Embryonic facial prominence (tissue), 1 donor: ENCODE measurements around the gene ANTXR1.

Experiments used
- DNase-seq: peaks from one replicate; pipeline ENCODE4 v3.0.0-alpha.2; 2016; ENCODE audit errors: extremely low spot score

ANTXR1 gene

DNA sequence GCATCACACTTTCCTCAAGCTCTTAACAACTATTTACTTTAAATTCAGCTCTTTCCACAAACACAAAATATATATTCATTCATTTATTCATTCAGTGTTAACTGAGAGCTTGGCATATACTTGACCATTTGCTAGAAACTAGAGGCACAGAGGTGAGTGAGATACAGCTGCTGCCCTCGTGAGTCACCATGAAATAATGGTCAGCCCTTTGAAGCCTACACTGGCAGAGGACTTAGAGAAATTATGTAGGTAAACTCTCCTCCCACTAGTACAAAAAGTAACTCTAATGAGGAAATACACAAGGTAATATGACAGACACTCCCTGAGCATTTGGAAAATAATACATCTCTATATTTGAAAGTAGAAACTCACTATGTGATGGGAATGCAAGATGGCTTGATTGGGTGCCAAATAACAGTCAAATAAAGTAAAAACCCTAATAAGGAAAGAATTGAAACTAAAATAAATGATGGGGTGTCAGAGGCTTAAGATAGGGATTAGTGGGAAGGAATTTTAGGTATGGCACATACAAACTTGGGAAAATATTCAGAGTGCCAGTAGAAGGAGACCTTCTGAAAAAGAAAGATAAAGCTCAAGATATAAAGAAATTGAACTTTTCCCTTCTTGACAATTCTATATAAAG lies 61.1 kb downstream of the ANTXR1 start:
- no peak for DNase-seq

DNA sequence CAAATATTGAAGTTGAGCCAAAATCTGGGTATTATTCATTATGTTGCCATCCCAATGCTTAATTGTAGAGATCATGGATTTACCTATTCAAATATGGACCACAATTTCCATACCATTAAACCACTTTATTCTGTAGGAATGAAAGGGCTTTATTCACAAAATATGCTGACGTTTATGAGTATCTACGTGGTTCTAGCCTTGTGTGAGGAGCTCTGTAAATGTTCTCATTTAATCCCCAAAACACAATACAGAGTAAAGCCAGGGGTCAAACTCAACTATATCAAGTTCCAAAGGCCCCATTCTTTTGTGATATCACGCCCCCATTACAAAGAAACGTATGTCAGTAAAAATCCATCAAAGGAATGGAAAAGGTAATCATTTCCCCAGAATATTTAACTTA lies 61.9 kb downstream of the ANTXR1 start:
- DNase-seq = no peak

DNA sequence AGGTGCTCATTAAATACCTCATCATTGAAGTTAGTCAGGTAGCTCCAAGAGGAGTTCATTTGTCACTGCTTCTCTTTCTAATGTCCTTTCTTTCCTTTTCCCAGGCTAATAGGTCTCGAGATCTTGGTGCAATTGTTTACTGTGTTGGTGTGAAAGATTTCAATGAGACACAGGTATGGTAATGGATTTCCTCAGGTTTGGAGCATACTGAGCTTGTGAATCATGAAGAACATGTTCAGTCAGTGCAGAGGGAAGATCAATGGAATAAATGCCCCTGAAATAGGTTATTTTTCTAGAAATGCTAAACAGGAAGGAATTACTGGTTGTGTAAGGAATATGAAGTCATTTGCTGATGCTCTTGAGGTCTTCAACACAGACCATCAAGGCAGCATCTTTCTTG lies 62.5 kb downstream of the ANTXR1 start:
- DNase-seq = no peak

DNA sequence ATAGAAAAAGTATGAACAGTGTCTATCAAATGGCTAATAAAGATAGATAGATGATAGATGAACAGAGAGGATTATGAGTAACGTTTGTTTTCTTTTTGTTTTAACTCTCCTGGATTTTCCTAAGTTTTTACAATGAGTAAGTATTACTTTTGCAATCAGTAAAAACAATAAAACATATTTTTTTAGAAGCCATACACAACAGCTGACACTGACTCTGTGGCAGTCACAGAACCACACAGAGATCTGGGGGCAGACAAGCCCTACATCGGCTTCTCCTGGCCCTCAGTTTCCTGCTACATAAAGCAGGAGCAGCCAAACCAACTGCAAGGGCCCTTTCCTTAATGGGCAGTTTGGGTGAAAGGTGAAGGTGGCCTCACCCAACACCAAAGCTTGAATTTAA lies 63.6 kb downstream of the ANTXR1 start:
- no peak for DNase-seq

DNA sequence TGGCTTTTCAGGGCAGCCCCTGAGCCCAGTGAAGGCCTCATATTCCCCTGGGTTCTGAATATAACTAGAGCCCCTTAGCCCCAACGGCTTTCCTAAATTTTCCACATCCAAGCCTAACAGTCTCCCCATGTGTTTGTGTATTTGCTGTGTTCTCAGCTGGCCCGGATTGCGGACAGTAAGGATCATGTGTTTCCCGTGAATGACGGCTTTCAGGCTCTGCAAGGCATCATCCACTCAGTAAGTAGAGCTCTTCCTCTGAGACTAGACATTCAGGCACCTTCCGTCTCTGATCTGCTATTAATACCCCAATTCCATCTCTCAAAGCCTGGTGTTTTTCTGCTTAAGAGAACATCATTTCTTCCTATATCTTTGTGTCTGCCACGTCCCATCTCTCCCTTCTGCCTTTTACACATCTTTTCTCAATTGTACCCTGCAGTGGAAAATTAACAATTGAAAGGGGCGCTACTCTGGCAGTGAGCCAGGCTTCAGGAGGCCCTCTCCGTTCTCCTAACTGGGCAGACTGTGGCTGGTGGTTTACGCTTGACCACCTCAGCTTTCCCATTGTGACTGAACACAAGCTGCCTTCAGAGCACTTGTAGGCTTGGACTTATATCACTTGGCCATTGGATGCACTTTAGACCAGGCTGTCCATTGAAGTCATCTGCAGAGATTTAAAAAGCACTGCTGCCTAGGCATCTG lies 64.4 kb downstream of the ANTXR1 start:
- no peak for DNase-seq

DNA sequence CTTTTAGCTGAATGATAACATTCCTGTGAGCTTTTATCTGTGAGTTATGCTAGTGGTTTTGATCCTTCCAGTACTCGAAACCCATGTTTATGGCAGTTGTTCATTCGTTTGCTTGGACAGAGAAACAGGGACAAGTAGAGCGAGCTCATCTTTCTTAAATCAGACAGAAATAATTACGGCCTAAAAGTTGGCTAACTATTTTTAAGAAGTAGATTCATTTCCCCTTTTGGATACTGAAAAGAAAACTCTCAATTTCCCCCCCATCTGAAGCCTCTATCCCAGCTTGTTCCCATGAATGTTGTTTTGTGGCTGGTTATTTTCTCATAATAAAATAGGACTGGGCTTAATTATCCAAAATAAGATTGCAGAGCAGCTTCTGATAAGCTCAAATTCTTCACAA lies 67.1 kb downstream of the ANTXR1 start:
- no peak for DNase-seq

DNA sequence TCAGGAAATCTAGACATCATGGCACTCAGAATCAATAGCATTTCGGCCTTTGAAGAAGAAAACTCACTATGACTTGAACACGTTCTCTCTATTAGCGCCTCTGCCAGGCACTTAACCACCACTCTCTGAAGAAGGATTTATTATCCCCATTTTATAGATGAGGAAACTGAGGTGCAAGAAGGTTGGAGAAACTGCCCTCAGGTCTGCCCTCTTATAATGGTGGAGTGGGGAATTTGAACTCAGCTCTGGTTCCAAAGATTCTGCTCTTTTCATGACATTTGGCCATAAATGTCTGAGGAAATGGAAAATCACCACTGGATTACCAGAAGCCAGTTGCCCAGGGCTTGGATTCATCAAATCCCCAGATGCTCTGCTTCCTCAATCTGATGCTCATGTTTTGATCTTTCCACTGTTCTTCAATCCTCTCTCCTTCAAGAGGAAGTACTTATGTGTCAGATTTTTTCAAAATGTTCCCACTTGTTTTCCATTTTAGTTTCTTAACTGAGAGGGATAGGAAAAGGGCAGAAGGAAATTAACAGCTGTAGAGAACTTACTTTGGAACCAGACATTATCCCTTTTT lies 68.1 kb downstream of the ANTXR1 start:
- no peak for DNase-seq

DNA sequence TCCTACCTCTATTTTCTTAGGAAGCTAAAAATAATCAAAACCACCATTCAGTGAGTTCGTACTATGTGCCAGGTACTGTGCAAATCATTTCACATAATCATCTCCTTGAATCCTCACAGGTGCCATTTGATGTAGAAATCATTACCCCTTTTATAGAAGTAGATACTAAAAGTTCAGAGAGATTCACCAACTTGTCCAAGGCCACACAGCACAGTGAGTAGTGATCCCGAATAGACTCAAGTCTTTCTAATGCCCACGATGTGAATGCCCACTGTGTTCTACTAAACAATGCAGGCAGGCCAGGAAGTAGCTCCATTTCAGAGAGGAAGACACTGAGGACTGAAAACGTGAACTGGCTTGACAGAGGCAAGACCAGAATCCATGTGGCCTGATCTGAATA lies 68.8 kb downstream of the ANTXR1 start:
- DNase-seq = no peak

DNA sequence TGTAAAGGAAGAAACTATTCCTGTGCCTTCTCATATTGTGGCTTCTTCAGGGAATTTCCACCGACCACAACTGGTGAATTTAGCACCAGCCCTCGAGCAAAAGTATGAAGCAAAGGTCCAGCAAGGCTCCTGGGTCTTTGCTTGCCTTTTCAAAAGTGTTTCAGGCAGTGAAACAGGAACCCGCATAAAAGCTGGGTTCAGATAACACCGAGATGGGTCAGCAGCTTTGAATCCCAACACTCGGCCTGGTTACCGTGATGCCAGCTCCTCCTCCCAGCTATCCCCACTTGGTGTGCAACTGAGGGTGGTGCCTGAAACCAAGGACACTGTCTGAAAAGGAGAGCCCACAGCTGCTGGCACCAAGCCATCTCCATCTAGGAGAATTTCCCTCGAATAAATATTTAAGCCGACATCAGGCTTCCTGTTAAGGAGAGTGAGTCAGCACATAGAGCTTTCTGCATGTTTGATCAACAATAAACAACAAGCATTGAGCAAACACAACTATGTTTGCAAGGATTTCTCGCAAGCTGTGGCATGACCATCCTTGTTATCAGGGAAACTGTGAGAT lies 69.5 kb downstream of the ANTXR1 start:
- no peak for DNase-seq

DNA sequence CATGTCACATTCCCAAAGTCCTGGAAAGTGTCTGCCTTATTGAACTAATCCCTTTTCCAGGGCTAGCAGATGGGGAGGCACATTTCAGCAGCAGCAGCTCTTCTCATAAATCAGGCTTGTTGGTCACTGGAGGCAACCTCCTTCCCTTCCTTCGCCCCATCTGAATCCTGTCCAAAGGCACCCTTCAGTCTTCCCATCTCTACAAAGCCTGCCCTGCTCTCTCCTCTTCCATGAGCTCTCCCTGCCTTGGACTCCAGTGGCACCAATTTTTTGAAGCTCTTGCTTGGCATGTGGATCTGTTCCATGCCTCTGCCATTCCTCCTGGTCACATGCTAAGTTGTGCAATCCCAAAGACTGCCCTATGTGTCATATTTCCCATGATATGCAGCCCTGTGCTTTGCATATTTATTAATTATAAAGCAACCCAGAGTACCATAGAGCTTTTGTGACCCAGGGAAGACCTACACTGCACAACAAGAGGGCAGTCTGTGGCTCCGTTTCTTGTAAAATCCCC lies 70.3 kb downstream of the ANTXR1 start:
- no peak for DNase-seq

DNA sequence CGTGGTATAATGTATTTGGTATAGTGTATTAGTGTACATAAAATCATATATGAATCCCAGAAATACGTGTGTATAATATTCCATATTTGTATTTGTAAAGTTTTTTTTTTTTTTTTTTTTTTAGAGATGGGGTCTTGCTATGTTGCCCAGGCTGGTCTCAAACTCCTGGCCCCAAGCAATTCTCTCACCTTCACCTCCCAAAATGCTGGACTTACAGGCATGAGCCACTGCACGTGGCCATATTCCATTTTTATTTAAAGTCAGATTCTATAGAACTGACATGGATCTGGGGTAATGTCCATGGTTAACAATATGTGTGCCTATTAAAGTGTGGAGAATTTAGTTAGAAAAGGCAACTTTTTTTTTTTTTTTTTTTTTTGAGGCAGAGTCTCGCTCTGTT lies 71.5 kb downstream of the ANTXR1 start:
- no peak for DNase-seq

DNA sequence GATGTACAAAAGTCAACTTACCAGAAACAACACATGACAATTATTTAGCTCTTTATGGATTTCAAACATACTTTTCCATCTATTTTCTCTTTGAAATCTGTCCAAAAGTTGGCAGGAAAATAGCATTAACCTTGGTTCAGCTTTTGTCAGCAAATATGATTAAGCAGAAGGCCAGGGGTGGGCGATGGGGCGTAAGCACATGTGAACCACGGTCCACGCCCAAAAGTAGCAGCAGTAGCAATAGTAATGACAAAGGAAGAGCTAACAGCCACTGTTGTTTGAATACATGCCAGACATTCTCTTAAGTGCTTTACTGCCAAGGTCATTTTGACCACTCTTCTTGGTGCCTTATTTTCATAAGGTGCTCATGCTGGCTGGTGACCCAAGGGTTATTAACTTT lies 73.5 kb downstream of the ANTXR1 start:
- DNase-seq = no peak

DNA sequence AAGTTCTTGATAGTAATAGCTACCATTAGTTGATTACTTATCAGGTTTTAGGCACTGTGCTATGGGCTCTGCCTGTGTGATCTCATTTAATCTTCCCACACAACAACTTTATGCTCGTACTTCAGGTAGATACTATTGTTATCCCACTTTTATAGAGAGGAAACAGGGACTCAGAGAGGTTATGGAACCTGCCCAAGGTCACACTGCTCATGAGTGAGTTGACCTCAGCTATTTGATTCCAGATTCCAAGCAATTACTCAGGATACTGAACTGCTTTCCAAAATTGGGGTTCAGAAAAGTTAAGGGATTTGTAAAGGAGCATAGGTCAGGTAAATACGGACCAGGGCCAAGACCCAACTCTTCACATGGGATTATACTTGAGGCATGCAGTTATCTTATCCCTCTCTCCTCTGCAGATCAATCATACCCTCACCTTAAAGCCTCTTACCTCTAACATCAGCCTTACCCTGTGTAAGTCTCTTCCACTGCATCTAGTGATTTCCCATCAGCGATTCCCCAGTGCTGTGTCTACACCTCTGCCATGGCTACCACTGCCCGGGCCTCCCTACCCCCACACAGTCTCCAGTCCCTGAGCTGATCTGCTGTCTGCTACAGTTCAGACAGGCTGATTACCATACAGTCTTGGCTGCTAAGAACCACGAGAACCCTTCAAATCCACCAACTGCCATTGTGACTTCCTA lies 74.4 kb downstream of the ANTXR1 start:
- DNase-seq = no peak

DNA sequence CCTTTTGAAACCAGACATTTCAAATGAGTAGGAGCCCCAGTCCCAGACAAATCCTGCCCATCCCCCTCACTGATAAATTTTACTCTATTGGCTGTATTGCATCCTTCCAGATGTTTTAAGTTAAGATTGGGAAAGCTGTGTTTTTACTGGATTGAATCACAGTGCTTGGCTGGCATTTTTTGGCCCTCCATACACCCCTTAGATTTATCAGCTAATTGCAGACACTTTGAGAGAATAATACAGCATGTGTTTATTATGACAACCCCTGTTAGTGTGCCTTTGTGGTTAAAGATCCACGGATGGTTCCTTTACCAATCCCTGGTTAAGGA lies 74.9 kb downstream of the ANTXR1 start:
- DNase-seq = no peak

DNA sequence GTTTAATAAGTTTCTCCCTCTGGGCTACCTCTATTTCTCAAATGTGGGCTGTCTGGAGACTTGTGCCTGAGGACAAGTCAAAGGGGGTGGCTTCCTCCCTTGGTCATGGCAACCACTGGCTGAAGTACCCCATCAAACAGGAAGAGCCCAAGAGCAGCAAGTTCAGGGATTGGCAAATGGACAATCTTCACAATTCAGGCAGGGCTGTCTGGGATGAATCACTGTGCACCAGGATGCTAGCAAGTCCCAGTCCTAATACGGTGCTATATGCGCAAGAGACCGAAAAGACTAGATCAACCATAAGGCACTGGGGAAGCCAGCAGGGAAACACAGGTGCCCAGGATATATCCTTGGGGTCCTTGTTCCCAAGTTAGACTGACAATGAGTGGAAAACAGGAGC lies 75.5 kb downstream of the ANTXR1 start:
- no peak for DNase-seq

DNA sequence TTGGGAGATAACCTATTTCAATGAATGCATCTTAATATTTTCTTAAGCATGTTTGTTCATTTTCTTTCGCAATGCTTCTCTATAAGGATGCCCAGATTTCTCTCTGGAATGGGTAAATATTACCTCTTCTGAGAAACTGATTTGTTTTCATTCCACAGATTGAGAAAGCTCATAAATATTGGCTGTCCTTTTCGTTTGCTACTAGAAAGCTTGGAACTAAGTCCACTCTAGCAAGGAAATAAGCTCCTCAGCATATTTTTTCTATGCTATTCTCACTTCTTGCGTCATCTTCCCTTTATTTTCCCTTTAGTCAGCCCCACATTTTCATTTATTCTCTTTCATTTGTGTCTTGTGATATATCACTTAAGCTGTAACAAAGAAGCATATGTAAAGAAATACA lies 76.3 kb downstream of the ANTXR1 start:
- no peak for DNase-seq

DNA sequence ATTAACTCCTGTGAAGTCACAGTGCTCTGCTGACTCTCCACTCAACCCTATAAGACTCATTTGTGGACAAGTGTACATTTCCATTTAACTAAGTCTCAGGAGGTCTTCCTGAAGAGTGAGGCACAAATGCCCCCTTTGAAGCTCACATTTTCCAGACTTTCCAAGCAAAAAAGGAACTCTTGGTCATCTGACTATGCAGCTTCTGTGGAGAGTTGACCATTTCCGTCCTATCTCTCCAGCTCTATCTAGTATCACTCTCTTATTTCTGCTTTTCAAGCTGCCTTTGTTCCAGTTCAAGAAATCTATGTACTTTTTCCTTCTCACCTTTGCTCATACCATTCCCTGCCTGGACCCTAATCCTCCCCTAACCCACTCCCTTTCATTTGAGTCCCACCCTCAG lies 77.0 kb downstream of the ANTXR1 start:
- DNase-seq = no peak

DNA sequence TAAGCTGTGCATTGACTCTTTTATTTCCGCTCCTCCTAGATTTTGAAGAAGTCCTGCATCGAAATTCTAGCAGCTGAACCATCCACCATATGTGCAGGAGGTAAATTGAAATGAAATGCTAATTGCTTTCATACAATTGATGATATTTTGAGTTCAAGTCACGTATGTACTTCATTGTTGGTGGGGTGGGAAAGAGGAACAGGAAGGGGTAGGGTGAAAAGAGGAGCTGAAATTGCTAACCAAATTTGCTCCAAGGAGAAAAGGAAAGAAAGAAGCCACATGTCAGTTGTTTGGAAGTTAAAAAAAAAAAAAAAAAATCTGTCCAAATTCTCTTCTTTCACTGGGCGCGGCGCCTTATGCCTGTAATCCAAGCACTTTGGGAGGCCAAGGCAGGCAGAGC lies 77.8 kb downstream of the ANTXR1 start:
- DNase-seq = no peak

DNA sequence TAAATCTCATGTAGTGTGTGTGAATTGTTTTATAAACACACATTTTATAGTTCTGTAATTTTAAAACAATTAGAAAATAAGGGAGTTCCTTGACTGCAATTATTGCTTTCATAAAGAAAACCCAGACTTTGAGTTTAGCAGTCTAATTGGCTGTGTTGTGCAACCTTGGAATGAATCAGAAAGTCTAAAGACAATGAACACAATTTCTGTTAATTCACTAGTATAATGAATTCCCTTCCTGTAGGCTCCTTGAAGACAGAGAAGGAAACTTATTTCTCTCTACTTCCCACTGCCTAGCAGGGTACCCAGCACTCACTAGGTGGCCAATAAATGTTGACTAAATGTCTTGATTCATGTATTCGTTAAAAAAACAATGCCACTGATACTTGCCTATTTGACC lies 79.9 kb downstream of the ANTXR1 start:
- DNase-seq = no peak

DNA sequence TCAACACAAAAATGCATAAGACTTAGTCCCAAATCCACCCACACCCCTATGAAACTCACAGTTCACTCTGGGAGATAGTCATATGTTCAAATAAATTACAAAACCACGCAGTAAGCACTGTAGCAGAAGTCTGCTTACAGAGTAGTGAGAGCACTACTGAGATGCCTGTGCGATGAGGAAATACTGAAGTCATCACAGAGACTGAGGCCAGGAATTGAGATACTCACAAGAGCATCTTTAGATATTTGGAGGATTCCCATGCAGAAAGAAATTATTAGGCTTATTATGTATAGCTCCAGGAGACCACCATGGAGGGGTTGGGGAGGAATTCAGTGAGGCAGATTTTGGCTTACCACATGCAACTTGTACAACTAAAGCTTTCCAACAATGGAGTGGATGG lies 82.3 kb downstream of the ANTXR1 start:
- DNase-seq = no peak

DNA sequence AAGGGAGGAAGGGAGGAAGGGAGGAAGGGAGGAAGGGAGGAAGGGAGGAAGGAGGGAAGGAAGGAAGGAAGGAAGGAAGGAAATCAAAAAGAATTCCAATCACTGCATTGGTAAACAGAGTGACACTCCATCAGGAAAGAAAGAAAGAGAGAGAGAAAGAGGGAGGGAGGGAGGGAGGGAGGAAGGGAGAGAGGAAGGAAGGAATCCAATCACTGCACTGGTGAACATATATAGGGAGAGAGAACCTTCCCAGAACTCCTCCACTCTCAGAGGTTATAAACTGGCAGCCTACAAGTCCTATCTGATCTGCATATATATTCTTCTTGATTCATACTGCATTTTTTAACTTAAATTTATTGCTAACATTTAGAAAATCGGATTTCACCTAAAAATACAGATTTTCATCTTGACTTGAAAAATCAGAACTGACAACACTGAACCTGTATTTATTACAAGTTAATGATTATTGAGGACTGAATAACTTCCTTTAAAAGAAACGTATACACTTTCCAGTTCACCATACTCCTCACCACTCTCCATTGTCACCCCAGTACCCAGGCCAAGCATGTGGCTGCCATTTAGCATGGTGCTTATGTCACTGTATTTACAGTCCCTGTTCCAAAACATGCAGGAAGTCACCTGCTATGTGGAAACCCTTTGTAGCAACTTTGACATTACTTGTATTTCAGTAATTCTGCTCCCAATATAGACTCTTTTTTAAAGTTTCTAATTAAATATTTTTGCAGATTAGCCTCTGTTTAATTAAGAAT lies 83.5 kb downstream of the ANTXR1 start:
- no peak for DNase-seq

DNA sequence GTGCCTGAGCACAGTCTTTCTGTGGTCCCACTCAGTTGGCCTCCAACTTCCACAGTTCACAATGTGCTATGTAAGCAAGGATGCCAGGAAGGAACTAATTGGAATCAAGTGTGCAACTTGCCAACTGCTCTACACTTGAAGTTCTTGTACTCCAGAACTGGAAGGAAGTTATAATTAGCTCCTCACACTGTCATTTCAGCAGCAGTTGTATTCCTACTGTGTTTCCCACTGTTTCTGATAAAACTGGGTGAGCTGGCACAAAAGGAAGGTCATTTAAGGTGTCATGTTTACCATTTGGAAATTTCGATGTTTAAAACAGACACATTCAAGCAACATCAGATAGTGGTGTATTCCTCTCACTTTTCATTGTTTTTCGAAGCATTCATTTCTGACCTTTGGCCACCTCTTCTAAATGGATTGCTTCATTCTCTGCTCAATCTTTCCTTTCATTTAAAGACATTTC lies 84.2 kb downstream of the ANTXR1 start:
- DNase-seq = no peak
